ENCODE data around the gene FBXL16.

Gene FBXL16

GRCh38 chr16:676565-676902 lies 29.1 kb downstream of the FBXL16 start:
- no peak for DNase-seq

- DNase-seq: no peak
Measured at GRCh38 chr16:675884-676564, 29.6 kb downstream of the FBXL16 start.

GRCh38 chr16:674968-675883 lies 30.4 kb downstream of the FBXL16 start, which contains the start of gene RHBDL1:
RHBDL1 (plus strand) TSS chr16:675671; CDS start chr16:675791, 120 bp downstream.
- DNase-seq: no peak

- no peak for DNase-seq
Measured at GRCh38 chr16:674214-674881, 31.3 kb downstream of the FBXL16 start.

- DNase-seq: no peak
Measured at GRCh38 chr16:673399-673991, 32.1 kb downstream of the FBXL16 start.

- no peak for DNase-seq
Measured at GRCh38 chr16:672851-673250, 32.8 kb downstream of the FBXL16 start.

GRCh38 chr16:672371-672770 lies 33.2 kb downstream of the FBXL16 start:
- no peak for DNase-seq

- DNase-seq: no peak
Measured at GRCh38 chr16:671353-672131, 34.1 kb downstream of the FBXL16 start.

GRCh38 chr16:670485-671352 lies 34.9 kb downstream of the FBXL16 start:
- DNase-seq: no peak

GRCh38 chr16:669666-670065 lies 35.9 kb downstream of the FBXL16 start:
- no peak for DNase-seq

- DNase-seq: no peak
Measured at GRCh38 chr16:668519-669171, 37.0 kb downstream of the FBXL16 start.

GRCh38 chr16:667780-668518 lies 37.7 kb downstream of the FBXL16 start, which contains the start of gene RHOT2:
RHOT2 (plus strand) TSS chr16:668132; CDS start chr16:668200, 68 bp downstream.
- DNase-seq: peak; percentile 83 to 94

GRCh38 chr16:667113-667779 lies 38.4 kb downstream of the FBXL16 start:
- no peak for DNase-seq

GRCh38 chr16:666572-666971 lies 39.0 kb downstream of the FBXL16 start:
- DNase-seq: no peak

GRCh38 chr16:662597-662996 lies 43.0 kb downstream of the FBXL16 start:
- no peak for DNase-seq

GRCh38 chr16:662095-662494 lies 43.5 kb downstream of the FBXL16 start:
- DNase-seq: no peak

- DNase-seq: no peak
Measured at GRCh38 chr16:661184-661821, 44.3 kb downstream of the FBXL16 start.

GRCh38 chr16:660459-661183 lies 45.0 kb downstream of the FBXL16 start:
- DNase-seq: peak; percentile 78 to 90
